Keratinocyte (primary cell): Measurements from ENCODE around the gene NFKBIZ. TPM values are rescaled to one million over a fixed set of nuclear protein-coding genes. Genes with fewer than 3 reads are reported as not detected.

Experiments
- DNase-seq: peaks from one replicate; pipeline ENCODE4 v3.0.0-alpha.2; 2011; ENCODE audit warnings: low read depth, missing footprints, low spot score
- FAIRE-seq: peaks from 2 replicates; lab custom pipeline; 2011; peaks lifted over from hg19 to GRCh38; lab: Jason Lieb, UNC
- H2AFZ ChIP-seq: 2 replicates; pipeline ENCODE4 v1.6.0; 2012; ENCODE audit warnings: low read length, control low read depth, inconsistent platforms; ENCODE audit not compliant: control insufficient read depth
- H3K27ac ChIP-seq: 2 replicates; pipeline ENCODE4 v1.5.1; 2011; ENCODE audit warnings: low read length; ENCODE audit not compliant: control insufficient read depth, insufficient read depth
- H3K27me3 ChIP-seq: 3 replicates; pipeline ENCODE4 v1.6.0; 2011; ENCODE audit warnings: low read length; ENCODE audit not compliant: control insufficient read depth, insufficient read depth; ENCODE audit errors: extremely low read depth
- H3K36me3 ChIP-seq, 2 experiments: 2 replicates in 1 of 2; 3 replicates in 1 of 2; pipeline ENCODE4 v1.5.1; 2011; ENCODE audit warnings: low read length in 2 of 2, mild to moderate bottlenecking in 1 of 2; ENCODE audit not compliant: control insufficient read depth in 2 of 2, insufficient read depth in 2 of 2; ENCODE audit errors: extremely low read depth in 1 of 2
- H3K4me1 ChIP-seq: 3 replicates; pipeline ENCODE4 v1.5.1; 2011; ENCODE audit warnings: low read length; ENCODE audit not compliant: control insufficient read depth, insufficient read depth; ENCODE audit errors: extremely low read depth
- H3K4me2 ChIP-seq: 3 replicates; pipeline ENCODE4 v1.6.0; 2011; ENCODE audit warnings: low read depth, low read length; ENCODE audit not compliant: control insufficient read depth, insufficient read depth; ENCODE audit errors: extremely low read depth
- H3K4me3 ChIP-seq, 3 experiments: fragments of 200-600 bp in 1 of 3; sonication (generic) in 1 of 3; 2 replicates in 2 of 3; 3 replicates in 1 of 3; pipeline ENCODE4 v1.5.1; 2011 to 2016; ENCODE audit warnings: low read length in 3 of 3, mild to moderate bottlenecking in 3 of 3, control low read depth in 2 of 3, inconsistent platforms in 1 of 3, low read depth in 1 of 3, mixed read lengths in 1 of 3, mixed run types in 1 of 3, moderate library complexity in 1 of 3; ENCODE audit not compliant: control insufficient read depth in 2 of 3, insufficient read depth in 2 of 3; ENCODE audit errors: extremely low read depth in 1 of 3
- H3K79me2 ChIP-seq: 2 replicates; pipeline ENCODE4 v1.6.0; 2012; ENCODE audit warnings: low read length; ENCODE audit not compliant: control insufficient read depth, insufficient read depth
- H3K9ac ChIP-seq: 3 replicates; pipeline ENCODE4 v1.6.0; 2011; ENCODE audit warnings: low read length; ENCODE audit not compliant: control insufficient read depth, insufficient read depth; ENCODE audit errors: extremely low read depth
- H3K9me1 ChIP-seq: 3 replicates; pipeline ENCODE4 v1.6.0; 2011; ENCODE audit warnings: low read length; ENCODE audit not compliant: control insufficient read depth, insufficient read depth; ENCODE audit errors: extremely low read depth
- H3K9me3 ChIP-seq: 2 replicates; pipeline ENCODE4 v1.5.1; 2012; ENCODE audit warnings: low read depth, low read length; ENCODE audit not compliant: control insufficient read depth
- H4K20me1 ChIP-seq: 3 replicates; pipeline ENCODE4 v1.6.0; 2011; ENCODE audit warnings: low read length; ENCODE audit not compliant: control insufficient read depth, insufficient read depth; ENCODE audit errors: extremely low read depth
- EZH2 ChIP-seq: IDR thresholded peaks from one replicate; pipeline ENCODE4 v1.6.1; 2012; ENCODE audit warnings: inconsistent platforms, mild to moderate bottlenecking, low read length, moderate library complexity
- dilution Hi-C: fragments of 300-500 bp; cut with MboI; formaldehyde crosslinking; loops from one replicate; pipeline ENCODE4 v1.7.0; 2020; ENCODE audit warnings: low sequenced_read_pairs; ENCODE audit not compliant: extremely low pct_ligation_motif_present
- polyA minus RNA-seq, 3 experiments: library from RNA; depleted of rRNA, polyadenylated mRNA; stranded (reverse); fragments of >200 nt; gene quantifications; 1 replicate in 1 of 3; 2 replicates in 1 of 3; 3 replicates in 1 of 3; pipeline ENCODE4 v1.2.3, GENCODE V29; 2011
- polyA plus RNA-seq, 5 experiments: library from polyadenylated mRNA; depleted of rRNA in 3 of 5; stranded (reverse) in 3 of 5; stranded (forward) in 1 of 5; unstranded in 1 of 5; fragments of >200 nt; gene quantifications; 1 replicate in 1 of 5; 2 replicates in 3 of 5; 3 replicates in 1 of 5; pipeline versions ENCODE4 v1.2.1 to v1.2.3, GENCODE V29; 2011 to 2012; ENCODE audit warnings: missing spikeins in 2 of 5, low read depth in 1 of 5, low replicate concordance in 1 of 5
- TF ChIP-seq, protein P1 (sequence below), 3 experiments: IDR thresholded peaks in 1 of 3; conservative IDR thresholded peaks in 1 of 3; optimal IDR thresholded peaks in 1 of 3; 2 replicates in 2 of 3; 3 replicates in 1 of 3; pipeline versions ENCODE3 to v1.5.1; 2011; ENCODE audit warnings: low read length in 3 of 3, mild to moderate bottlenecking in 3 of 3, moderate library complexity in 2 of 3, control low read depth in 1 of 3, inconsistent platforms in 1 of 3; ENCODE audit not compliant: insufficient read depth in 2 of 3; ENCODE audit errors: extremely low read depth in 1 of 3

NFKBIZ gene, protein sequence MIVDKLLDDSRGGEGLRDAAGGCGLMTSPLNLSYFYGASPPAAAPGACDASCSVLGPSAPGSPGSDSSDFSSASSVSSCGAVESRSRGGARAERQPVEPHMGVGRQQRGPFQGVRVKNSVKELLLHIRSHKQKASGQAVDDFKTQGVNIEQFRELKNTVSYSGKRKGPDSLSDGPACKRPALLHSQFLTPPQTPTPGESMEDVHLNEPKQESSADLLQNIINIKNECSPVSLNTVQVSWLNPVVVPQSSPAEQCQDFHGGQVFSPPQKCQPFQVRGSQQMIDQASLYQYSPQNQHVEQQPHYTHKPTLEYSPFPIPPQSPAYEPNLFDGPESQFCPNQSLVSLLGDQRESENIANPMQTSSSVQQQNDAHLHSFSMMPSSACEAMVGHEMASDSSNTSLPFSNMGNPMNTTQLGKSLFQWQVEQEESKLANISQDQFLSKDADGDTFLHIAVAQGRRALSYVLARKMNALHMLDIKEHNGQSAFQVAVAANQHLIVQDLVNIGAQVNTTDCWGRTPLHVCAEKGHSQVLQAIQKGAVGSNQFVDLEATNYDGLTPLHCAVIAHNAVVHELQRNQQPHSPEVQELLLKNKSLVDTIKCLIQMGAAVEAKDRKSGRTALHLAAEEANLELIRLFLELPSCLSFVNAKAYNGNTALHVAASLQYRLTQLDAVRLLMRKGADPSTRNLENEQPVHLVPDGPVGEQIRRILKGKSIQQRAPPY
- polyA plus RNA-seq (24.6 to 133 TPM (median 88.9 TPM) in 3 replicates), polyA minus RNA-seq (17.8 to 168 TPM (median 144 TPM) in 3 replicates)
- 42.2 TPM for polyA plus RNA-seq (2011; ENCODE audit: low read depth)
- polyA plus RNA-seq (2011; cell fraction: cytosol; rRNA removed), result 20.8 and 25.5 TPM in 2 replicates
- polyA plus RNA-seq (2011; cell fraction: nucleus; rRNA removed), result 190 and 207 TPM in 2 replicates
- 9.0 and 40.2 TPM in 2 replicates for polyA plus RNA-seq (2012; ENCODE audit: low replicate concordance)
- 35.3 TPM for polyA minus RNA-seq (2011; cell fraction: cytosol; rRNA and poly(A)+ RNA removed)
- polyA minus RNA-seq (2011; cell fraction: nucleus; rRNA and poly(A)+ RNA removed), result 161 and 247 TPM in 2 replicates

- DNase-seq, result no peak
- peak within 1 kb of the TSS; percentile 87 for H3K4me2 ChIP-seq
- TF ChIP-seq, protein P1, sequence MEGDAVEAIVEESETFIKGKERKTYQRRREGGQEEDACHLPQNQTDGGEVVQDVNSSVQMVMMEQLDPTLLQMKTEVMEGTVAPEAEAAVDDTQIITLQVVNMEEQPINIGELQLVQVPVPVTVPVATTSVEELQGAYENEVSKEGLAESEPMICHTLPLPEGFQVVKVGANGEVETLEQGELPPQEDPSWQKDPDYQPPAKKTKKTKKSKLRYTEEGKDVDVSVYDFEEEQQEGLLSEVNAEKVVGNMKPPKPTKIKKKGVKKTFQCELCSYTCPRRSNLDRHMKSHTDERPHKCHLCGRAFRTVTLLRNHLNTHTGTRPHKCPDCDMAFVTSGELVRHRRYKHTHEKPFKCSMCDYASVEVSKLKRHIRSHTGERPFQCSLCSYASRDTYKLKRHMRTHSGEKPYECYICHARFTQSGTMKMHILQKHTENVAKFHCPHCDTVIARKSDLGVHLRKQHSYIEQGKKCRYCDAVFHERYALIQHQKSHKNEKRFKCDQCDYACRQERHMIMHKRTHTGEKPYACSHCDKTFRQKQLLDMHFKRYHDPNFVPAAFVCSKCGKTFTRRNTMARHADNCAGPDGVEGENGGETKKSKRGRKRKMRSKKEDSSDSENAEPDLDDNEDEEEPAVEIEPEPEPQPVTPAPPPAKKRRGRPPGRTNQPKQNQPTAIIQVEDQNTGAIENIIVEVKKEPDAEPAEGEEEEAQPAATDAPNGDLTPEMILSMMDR (optimal IDR thresholded peaks at IDR 0.05 in 1 of 3, IDR thresholded peaks at IDR 0.05 in 1 of 3, conservative IDR thresholded peaks at IDR 0.05 in 1 of 3; ENCODE audit: extremely low read depth in 1 of 3, insufficient read depth in 2 of 3, low read length in 3 of 3), result no peak
- no peak for TF ChIP-seq EZH2
- peaks cover 23% of the 10 kb centered on the region for H3K4me1 ChIP-seq
- FAIRE-seq, result no peak
- peaks cover 3% of the 10 kb centered on the region for H3K9me1 ChIP-seq
- peaks cover 17 to 21% of the 10 kb centered on the region in 2 experiments for H3K36me3 ChIP-seq
- H4K20me1 ChIP-seq, result peaks cover 7% of the 10 kb centered on the region
- no peaks in the 10 kb centered on the region for H3K27me3 ChIP-seq
- no peaks in the 10 kb centered on the region for H3K9me3 ChIP-seq
- dilution Hi-C loops, result no loop called here
- H3K27ac ChIP-seq, result peak within 1 kb of the TSS; percentile 94
- peak within 1 kb of the TSS; percentile 70 for H2AFZ ChIP-seq
- peak within 1 kb of the TSS; percentile 73 to 81 (median 78) for H3K4me3 ChIP-seq
- H3K79me2 ChIP-seq, result peaks cover 41% of the 10 kb centered on the region
- H3K9ac ChIP-seq, result peak within 1 kb of the TSS; percentile 96
Observed at GRCh38 chr3:101848754-101849713, at the start of gene NFKBIZ. TSS of gene NFKBIZ (plus strand) at chr3:101849514. CDS start at chr3:101849629, 115 bp downstream.

GRCh38 chr3:101801174-101801573 is 48.1 kb upstream of the NFKBIZ start:
- H3K79me2 ChIP-seq, result no peaks in the 10 kb centered on the region
- H3K9me1 ChIP-seq, result no peaks in the 10 kb centered on the region
- no peaks in the 10 kb centered on the region for H4K20me1 ChIP-seq
- no peaks in the 10 kb centered on the region for H3K4me1 ChIP-seq
- TF ChIP-seq, protein P1 (optimal IDR thresholded peaks at IDR 0.05 in 1 of 3, IDR thresholded peaks at IDR 0.05 in 1 of 3, conservative IDR thresholded peaks at IDR 0.05 in 1 of 3; ENCODE audit: extremely low read depth in 1 of 3, insufficient read depth in 2 of 3, low read length in 3 of 3), result no peak
- no peak for TF ChIP-seq EZH2
- peaks cover 2 to 7% of the 10 kb centered on the region in 2 experiments for H3K36me3 ChIP-seq
- H3K27ac ChIP-seq, result no peak overlapping the region
- no peak overlapping the region for H3K4me2 ChIP-seq
- no peak overlapping the region for H3K9ac ChIP-seq
- no peaks in the 10 kb centered on the region for H3K9me3 ChIP-seq
- H3K4me3 ChIP-seq, result no peak overlapping the region
- dilution Hi-C loops, result loop anchor here (10.0 kb wide), 1 partner anchor 424 kb away; no protein-coding TSS in a partner anchor
- DNase-seq (no peak), FAIRE-seq (no peak)
- no peak overlapping the region for H2AFZ ChIP-seq
- H3K27me3 ChIP-seq, result no peaks in the 10 kb centered on the region
